Stimulated activated CD4-positive, alpha-beta T cell treated with anti-CD3 and anti-CD28 coated beads, Interleukin-15, amount 100 ng/mL, for 48 hours (primary cell): Measurements from ENCODE around the gene SEMA6C.

Experiments used
- DNase-seq, 2 donors: peaks; one replicate each; pipeline ENCODE4 v3.0.0-alpha.2; 2020; ENCODE audit warnings: low read depth in 2 of 2

The SEMA6C gene

GRCh38 chr1:151159373-151159772 lies 12.9 kb upstream of the SEMA6C start:
- DNase-seq = no peak

GRCh38 chr1:151158751-151159251 lies 12.4 kb upstream of the SEMA6C start:
- DNase-seq = no peak

GRCh38 chr1:151158326-151158725 lies 11.9 kb upstream of the SEMA6C start:
- peak in 1 of 2 donors; percentile 60 for DNase-seq

- peak; percentile 42 to 48 for DNase-seq
Observed at GRCh38 chr1:151157067-151157531, 10.7 kb upstream of the SEMA6C start.

- DNase-seq = peak; percentile 64 to 81
Observed at GRCh38 chr1:151156515-151156819, 10.0 kb upstream of the SEMA6C start, which contains the start of gene TNFAIP8L2. TNFAIP8L2 (plus strand) TSS chr1:151156649; CDS start chr1:151158698, 2,049 bp downstream.

GRCh38 chr1:151147665-151148064 lies 1.2 kb upstream of the SEMA6C start:
- no peak for DNase-seq

GRCh38 chr1:151147132-151147503 lies 687 bp upstream of the SEMA6C start:
- DNase-seq = no peak

GRCh38 chr1:151146072-151146411 lies 389 bp downstream of the SEMA6C start:
- DNase-seq = no peak

GRCh38 chr1:151145304-151146071 lies 943 bp downstream of the SEMA6C start:
- DNase-seq = no peak

- DNase-seq = no peak
Observed at GRCh38 chr1:151144474-151145303, 1.7 kb downstream of the SEMA6C start.

- DNase-seq = no peak
Observed at GRCh38 chr1:151143986-151144385, 2.4 kb downstream of the SEMA6C start.

GRCh38 chr1:151143057-151143435 lies 3.4 kb downstream of the SEMA6C start:
- DNase-seq = no peak

GRCh38 chr1:151142411-151143056 lies 3.9 kb downstream of the SEMA6C start:
- no peak for DNase-seq

GRCh38 chr1:151137789-151138188 lies 8.6 kb downstream of the SEMA6C start:
- DNase-seq = no peak

- no peak for DNase-seq
Observed at GRCh38 chr1:151135433-151136385, 10.7 kb downstream of the SEMA6C start.

GRCh38 chr1:151134991-151135390 lies 11.4 kb downstream of the SEMA6C start:
- DNase-seq = no peak

GRCh38 chr1:151134396-151134795 lies 12.0 kb downstream of the SEMA6C start:
- no peak for DNase-seq

GRCh38 chr1:151133018-151133806 lies 13.2 kb downstream of the SEMA6C start:
- no peak for DNase-seq

- DNase-seq = no peak
Observed at GRCh38 chr1:151132335-151133017, 14.0 kb downstream of the SEMA6C start.
